Activated CD4-positive, alpha-beta T cell treated with anti-CD3 and anti-CD28 coated beads for 36 hours (primary cell): ENCODE measurements around the gene TICRR. TPM values are rescaled to one million over a fixed set of nuclear protein-coding genes. Genes with fewer than 3 reads are reported as not detected.

Source experiments
- ATAC-seq: fragments of 200-7000 bp; cut with Tn5 transposase; one replicate; pipeline ENCODE4 v1.10.0; 2021; ENCODE audit warnings: mild to moderate bottlenecking, moderate library complexity
- CTCF ChIA-PET: fragments of 350-600 bp; sonication (Branson Sonifier 250); formaldehyde crosslinking; loops from one replicate; lab custom pipeline; 2021; ENCODE audit warnings: antibody characterized with exemption; lab: Charles Lee
- POLR2A ChIA-PET: fragments of 350-600 bp; sonication (Branson Sonifier 250); formaldehyde crosslinking; loops from one replicate; lab custom pipeline; 2021; ENCODE audit warnings: antibody characterized with exemption, inconsistent platforms; lab: Charles Lee
- DNase-seq: peaks from one replicate; pipeline ENCODE4 v3.0.0-alpha.2; 2020
- H3K27ac Mint-ChIP-seq: one replicate; pipeline ENCODE4 v1.8.0; 2021; ENCODE audit warnings: mixed read lengths
- H3K27me3 Mint-ChIP-seq: one replicate; pipeline ENCODE4 v1.8.0; 2021; ENCODE audit warnings: mixed read lengths
- H3K36me3 Mint-ChIP-seq: one replicate; pipeline ENCODE4 v1.8.0; 2021; ENCODE audit warnings: low read depth, mixed read lengths
- H3K4me1 Mint-ChIP-seq: one replicate; pipeline ENCODE4 v1.8.0; 2021; ENCODE audit warnings: mixed read lengths
- H3K4me3 Mint-ChIP-seq: one replicate; pipeline ENCODE4 v1.8.0; 2021; ENCODE audit warnings: mild to moderate bottlenecking, moderate library complexity, mixed read lengths
- H3K9me3 Mint-ChIP-seq: one replicate; pipeline ENCODE4 v1.8.0; 2021; ENCODE audit warnings: low read depth, mixed read lengths
- intact Hi-C, 2 experiments: fragments of 100-400 bp; cut with DNase I in 1 of 2; cut with micrococcal nuclease in 1 of 2; formaldehyde crosslinking; loops; one replicate each; pipeline versions ENCODE4 v1.14.2 to v1.15.1; 2022 to 2024; cut with DNase I, micrococcal nuclease
- total RNA-seq, 2 experiments: library from RNA; stranded (reverse); gene quantifications; one replicate each; pipeline ENCODE4 v1.2.3, GENCODE V29; 2021

The TICRR gene
- total RNA-seq, 2 experiments from 2014 or later = 25.7 to 28.9 TPM

DNA sequence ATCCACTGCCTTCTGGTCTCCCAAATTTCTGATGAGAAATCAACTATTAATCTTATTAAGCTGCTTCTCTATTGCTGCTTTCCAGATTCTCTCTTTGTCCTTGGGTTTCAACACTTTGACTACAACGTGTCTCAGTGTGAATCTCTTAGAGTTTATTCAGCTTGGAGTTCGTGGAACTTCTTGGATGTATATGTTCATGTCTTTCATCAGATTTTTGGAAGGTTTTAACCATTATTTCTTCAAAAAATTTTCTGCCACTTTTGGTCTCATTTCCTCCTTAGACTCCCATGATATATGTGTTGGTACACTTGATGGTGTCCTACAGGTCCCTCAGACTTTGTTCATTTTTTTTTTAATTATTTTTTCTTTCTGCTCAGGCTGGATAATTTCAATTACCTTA lies 36.0 kb downstream of the TICRR start:
- no peak overlapping the region for H3K4me3 Mint-ChIP-seq
- H3K4me1 Mint-ChIP-seq = no peaks in the 10 kb centered on the region
- H3K36me3 Mint-ChIP-seq = peaks cover 82% of the 10 kb centered on the region
- intact Hi-C loops = no loop called here
- peaks cover 25% of the 10 kb centered on the region for H3K9me3 Mint-ChIP-seq
- POLR2A ChIA-PET = interaction anchor here (0.7 kb wide), 1 partner anchor 33 kb away, joined by 3 read pairs; no protein-coding TSS in a partner anchor
- no peak for DNase-seq
- ATAC-seq = no peak
- no peaks in the 10 kb centered on the region for H3K27me3 Mint-ChIP-seq
- CTCF ChIA-PET = interaction anchor here (1.2 to 1.3 kb wide), 3 partner anchors 39 to 252 kb away, joined by 3 to 5 read pairs (median 3); no protein-coding TSS in a partner anchor
- H3K27ac Mint-ChIP-seq = no peak overlapping the region

DNA sequence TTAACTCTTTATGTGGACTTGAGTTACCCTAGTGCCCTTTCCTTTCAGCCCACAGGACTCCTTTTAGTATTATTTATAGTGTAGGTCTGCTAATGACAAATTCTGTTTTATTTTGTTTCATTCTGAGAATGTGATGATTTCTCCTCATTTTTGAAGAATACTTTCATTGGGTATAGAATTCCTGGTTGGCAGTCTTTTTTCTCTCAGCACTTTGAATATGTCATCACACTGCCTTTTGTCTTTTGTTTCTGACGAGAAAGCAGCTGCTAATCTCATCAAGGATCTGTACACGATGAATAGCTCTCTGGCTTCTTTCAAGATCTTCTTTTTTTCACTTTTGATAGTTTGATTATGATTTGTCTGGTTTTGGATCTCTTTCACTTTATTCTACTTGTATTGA lies 37.8 kb downstream of the TICRR start:
- peaks cover 86% of the 10 kb centered on the region for H3K36me3 Mint-ChIP-seq
- intact Hi-C loops = no loop called here
- POLR2A ChIA-PET = no interaction called here
- no peak overlapping the region for H3K4me3 Mint-ChIP-seq
- H3K9me3 Mint-ChIP-seq = peaks cover 25% of the 10 kb centered on the region
- no peak for ATAC-seq
- no peak overlapping the region for H3K27ac Mint-ChIP-seq
- no peak for DNase-seq
- CTCF ChIA-PET = no interaction called here
- H3K27me3 Mint-ChIP-seq = no peaks in the 10 kb centered on the region
- no peaks in the 10 kb centered on the region for H3K4me1 Mint-ChIP-seq

DNA sequence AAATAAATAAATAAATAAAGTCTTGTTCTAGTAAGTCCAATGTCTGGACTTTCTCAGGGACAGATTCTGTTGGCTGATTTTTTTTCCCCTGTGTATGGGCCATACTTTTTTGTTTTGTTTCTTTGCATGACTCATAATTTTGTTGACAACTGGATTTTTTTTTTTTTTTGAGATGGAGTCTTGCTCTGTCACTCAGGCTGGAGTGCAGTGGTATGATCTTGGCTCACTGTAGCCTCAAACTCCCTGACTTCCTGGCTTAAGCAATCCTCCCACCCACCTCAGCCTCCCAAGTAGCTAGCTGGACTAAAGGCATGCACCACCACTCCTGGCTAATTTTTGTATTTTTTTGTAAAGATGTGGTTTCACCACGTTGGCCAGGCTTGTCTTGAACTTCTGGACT lies 38.9 kb downstream of the TICRR start:
- H3K4me3 Mint-ChIP-seq = no peak overlapping the region
- no peak for DNase-seq
- POLR2A ChIA-PET = no interaction called here
- no peaks in the 10 kb centered on the region for H3K27me3 Mint-ChIP-seq
- no peak for ATAC-seq
- CTCF ChIA-PET = no interaction called here
- no peak overlapping the region for H3K27ac Mint-ChIP-seq
- intact Hi-C loops = no loop called here
- H3K4me1 Mint-ChIP-seq = no peaks in the 10 kb centered on the region
- H3K36me3 Mint-ChIP-seq = peaks cover 85% of the 10 kb centered on the region
- H3K9me3 Mint-ChIP-seq = peaks cover 25% of the 10 kb centered on the region

DNA sequence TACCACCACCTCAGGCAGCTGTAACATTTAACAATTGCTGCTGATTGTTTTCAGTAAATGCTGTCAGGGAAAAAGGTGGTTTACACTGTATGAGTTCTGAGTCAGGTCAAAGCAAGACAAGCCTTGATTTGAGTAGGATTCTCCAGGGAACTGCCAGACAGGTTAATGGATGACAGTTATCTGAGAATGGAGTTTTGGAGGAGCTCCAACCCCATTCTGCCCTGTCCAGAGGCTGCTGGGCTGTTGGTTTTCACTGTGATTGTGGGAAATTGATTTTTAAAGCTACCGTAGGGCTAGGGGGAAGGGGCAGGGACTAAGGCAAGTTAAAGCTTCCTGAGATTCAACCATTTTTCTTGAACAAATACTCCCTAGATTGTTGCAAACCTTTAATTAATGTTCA lies 39.9 kb downstream of the TICRR start:
- H3K27ac Mint-ChIP-seq = no peak overlapping the region
- intact Hi-C loops = no loop called here
- POLR2A ChIA-PET = no interaction called here
- no peak for ATAC-seq
- DNase-seq = no peak
- no peaks in the 10 kb centered on the region for H3K27me3 Mint-ChIP-seq
- no peaks in the 10 kb centered on the region for H3K4me1 Mint-ChIP-seq
- CTCF ChIA-PET = no interaction called here
- H3K4me3 Mint-ChIP-seq = no peak overlapping the region
- peaks cover 25% of the 10 kb centered on the region for H3K9me3 Mint-ChIP-seq
- peaks cover 83% of the 10 kb centered on the region for H3K36me3 Mint-ChIP-seq

DNA sequence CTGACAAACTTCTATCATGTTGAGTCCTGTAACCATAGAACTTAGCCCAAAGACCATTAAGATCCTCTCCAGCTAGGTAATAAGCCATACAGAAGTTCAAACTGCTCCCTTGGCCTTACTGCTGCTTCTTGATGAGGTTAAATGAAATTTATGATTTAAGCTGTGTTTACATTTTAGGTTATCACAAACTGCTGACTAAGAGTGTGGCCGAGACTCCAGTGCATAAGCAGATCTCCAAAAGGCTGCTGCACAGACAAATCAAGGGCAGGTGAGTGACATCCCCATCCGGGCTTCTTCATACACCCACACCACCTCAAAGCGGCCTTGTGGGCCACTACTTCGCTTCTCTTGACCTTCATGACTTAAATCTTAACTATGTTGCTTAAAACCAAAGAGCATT lies 41.0 kb downstream of the TICRR start:
- peaks cover 79% of the 10 kb centered on the region for H3K36me3 Mint-ChIP-seq
- DNase-seq (no peak), ATAC-seq (no peak)
- ChIA-PET POLR2A (no interaction called here), CTCF (no interaction called here)
- no peak overlapping the region for H3K27ac Mint-ChIP-seq
- no peaks in the 10 kb centered on the region for H3K27me3 Mint-ChIP-seq
- peaks cover 21% of the 10 kb centered on the region for H3K9me3 Mint-ChIP-seq
- intact Hi-C loops = no loop called here
- H3K4me3 Mint-ChIP-seq = no peak overlapping the region
- H3K4me1 Mint-ChIP-seq = no peaks in the 10 kb centered on the region

DNA sequence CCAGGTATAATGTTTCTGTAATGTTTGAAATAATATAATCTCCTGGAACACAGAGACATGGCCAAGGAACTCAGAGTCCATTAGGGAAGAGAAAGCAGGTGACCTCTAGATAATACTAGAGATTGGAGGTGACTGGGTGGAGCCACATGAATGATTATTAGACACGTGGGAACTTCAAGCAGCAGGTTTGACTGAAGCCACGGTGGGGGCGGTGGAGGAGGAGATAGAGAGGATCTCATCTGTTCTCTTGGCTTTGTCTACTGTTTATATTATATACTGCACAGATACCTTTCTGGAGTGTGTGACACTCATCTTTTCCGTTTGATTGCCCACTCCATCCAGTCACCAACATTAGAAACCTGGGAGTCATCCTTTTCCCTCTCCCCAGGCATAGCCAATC lies 46.3 kb downstream of the TICRR start:
- no peaks in the 10 kb centered on the region for H3K9me3 Mint-ChIP-seq
- H3K4me1 Mint-ChIP-seq = no peaks in the 10 kb centered on the region
- H3K27me3 Mint-ChIP-seq = no peaks in the 10 kb centered on the region
- POLR2A ChIA-PET = no interaction called here
- peaks cover 76% of the 10 kb centered on the region for H3K36me3 Mint-ChIP-seq
- no peak overlapping the region for H3K27ac Mint-ChIP-seq
- CTCF ChIA-PET = no interaction called here
- no peak for ATAC-seq
- intact Hi-C loops = no loop called here
- no peak for DNase-seq
- no peak overlapping the region for H3K4me3 Mint-ChIP-seq

DNA sequence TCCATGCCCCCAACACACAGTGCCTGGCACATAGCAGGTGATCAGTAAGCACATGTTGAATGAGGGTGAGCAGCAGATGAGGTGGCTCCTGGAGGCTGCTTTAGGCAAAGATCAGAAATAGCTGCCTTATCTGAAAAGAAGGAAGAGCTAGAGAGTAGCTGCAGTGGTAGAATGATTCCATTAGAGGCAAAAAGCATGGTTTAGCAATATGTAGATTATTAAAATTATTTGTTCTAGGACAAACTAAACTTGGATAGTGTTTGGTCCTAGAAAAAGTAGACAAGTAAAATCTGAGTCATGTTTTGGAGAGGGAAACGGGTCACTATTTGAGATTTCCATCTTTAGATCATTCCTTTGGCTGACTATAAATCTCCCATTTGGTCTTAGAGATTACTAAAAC lies 47.9 kb downstream of the TICRR start:
- Mint-ChIP-seq H3K4me1 (no peaks in the 10 kb centered on the region), H3K9me3 (no peaks in the 10 kb centered on the region), H3K36me3 (peaks cover 80% of the 10 kb centered on the region), H3K27me3 (no peaks in the 10 kb centered on the region), H3K4me3 (no peak overlapping the region), H3K27ac (no peak overlapping the region)
- DNase-seq (no peak), ATAC-seq (no peak)
- CTCF ChIA-PET = interaction anchor here (1.1 kb wide), 1 partner anchor 36 kb away, joined by 3 read pairs; no protein-coding TSS in a partner anchor
- POLR2A ChIA-PET = interaction anchor here (0.7 kb wide), 1 partner anchor 14 kb away, joined by 3 read pairs; no protein-coding TSS in a partner anchor
- intact Hi-C loops = no loop called here

DNA sequence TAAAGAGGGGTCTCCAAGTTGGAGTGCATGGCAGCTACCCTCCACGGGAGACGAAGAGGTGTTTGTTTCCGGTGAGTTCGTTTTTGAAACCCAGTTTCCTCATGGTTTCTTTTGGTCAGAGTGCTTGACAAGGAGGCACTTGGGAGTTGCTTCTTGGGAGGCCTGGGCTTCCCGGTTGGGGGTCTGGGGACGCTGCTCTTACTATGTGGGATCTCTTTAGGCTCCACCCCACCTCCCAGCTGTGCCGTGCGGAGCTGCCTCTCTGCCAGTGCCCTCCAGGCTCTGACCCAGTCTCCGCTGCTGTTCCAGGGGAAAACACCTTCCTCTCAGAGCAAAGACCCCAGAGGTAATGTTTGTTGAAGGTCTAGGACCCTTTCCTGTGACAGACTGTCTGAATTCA lies 50.4 kb downstream of the TICRR start:
- ATAC-seq = no peak
- no peak for DNase-seq
- no peaks in the 10 kb centered on the region for H3K9me3 Mint-ChIP-seq
- H3K27me3 Mint-ChIP-seq = no peaks in the 10 kb centered on the region
- no peak overlapping the region for H3K27ac Mint-ChIP-seq
- POLR2A ChIA-PET = no interaction called here
- peaks cover 83% of the 10 kb centered on the region for H3K36me3 Mint-ChIP-seq
- H3K4me1 Mint-ChIP-seq = no peaks in the 10 kb centered on the region
- intact Hi-C loops = no loop called here
- CTCF ChIA-PET = no interaction called here
- no peak overlapping the region for H3K4me3 Mint-ChIP-seq

DNA sequence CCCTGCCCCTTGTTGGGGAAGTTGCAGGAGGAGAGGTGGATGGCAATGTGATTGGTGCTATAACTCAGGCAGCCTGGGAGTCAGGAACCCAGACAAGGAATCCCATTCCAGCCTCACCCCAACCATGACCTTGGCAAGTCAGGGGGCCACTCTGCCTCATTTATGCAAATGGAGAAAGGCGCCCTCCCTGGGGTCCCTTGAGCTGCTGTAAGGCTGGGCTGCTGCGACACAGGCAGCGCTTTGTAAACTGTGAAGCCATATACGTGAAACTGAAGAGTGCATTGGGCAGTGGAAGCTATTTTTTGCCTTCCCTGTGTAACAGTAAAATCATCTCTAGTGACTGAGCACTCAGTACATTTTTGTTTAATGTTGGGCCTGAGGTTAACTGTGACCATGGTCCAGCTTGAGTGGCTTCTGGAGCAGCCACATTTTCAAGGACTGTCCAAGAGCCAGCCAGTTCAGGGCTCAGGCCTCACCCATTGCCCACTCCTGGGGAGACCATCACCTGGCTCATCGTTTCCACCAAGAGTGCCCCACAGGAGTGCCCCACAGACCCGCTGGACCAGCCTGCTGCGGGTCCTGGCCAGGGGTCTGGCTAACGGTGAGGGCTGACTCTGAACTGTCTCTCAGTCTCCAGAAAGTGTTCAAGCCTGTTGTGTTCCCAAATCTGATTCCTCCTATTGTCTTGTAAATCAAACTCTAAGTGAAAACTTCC lies 52.1 kb downstream of the TICRR start:
- no peaks in the 10 kb centered on the region for H3K9me3 Mint-ChIP-seq
- DNase-seq = no peak
- CTCF ChIA-PET = no interaction called here
- no peaks in the 10 kb centered on the region for H3K27me3 Mint-ChIP-seq
- ATAC-seq = no peak
- POLR2A ChIA-PET = no interaction called here
- no peak overlapping the region for H3K27ac Mint-ChIP-seq
- H3K4me1 Mint-ChIP-seq = no peaks in the 10 kb centered on the region
- intact Hi-C loops = no loop called here
- H3K4me3 Mint-ChIP-seq = no peak overlapping the region
- peaks cover 77% of the 10 kb centered on the region for H3K36me3 Mint-ChIP-seq

DNA sequence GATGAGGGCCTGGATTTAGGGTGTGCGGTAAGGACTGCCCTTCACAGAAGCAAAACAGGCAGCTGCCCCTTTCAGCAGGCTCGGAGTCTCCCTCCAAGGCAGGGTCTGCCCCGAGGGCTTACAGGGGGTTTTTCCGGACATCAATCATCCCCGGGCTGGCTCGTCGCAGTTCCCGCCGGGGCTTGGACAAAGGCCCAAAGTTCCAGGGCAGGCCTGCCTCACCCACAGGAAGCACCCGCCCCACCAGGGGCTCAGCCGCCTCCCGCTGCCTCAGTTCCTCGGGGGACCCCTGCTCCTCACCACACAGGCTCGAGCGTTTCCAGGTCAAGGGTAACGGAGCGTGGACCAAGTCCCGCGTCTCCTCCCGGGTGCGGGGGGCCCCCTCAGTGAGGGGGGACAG lies 53.0 kb downstream of the TICRR start:
- Mint-ChIP-seq H3K27ac (no peak overlapping the region), H3K9me3 (no peaks in the 10 kb centered on the region), H3K4me1 (no peaks in the 10 kb centered on the region), H3K4me3 (no peak overlapping the region), H3K27me3 (no peaks in the 10 kb centered on the region), H3K36me3 (peaks cover 70% of the 10 kb centered on the region)
- CTCF ChIA-PET = interaction anchor here (0.6 kb wide), 1 partner anchor 43 kb away, joined by 4 read pairs; no protein-coding TSS in a partner anchor
- no peak for ATAC-seq
- POLR2A ChIA-PET = no interaction called here
- intact Hi-C loops = no loop called here
- no peak for DNase-seq

DNA sequence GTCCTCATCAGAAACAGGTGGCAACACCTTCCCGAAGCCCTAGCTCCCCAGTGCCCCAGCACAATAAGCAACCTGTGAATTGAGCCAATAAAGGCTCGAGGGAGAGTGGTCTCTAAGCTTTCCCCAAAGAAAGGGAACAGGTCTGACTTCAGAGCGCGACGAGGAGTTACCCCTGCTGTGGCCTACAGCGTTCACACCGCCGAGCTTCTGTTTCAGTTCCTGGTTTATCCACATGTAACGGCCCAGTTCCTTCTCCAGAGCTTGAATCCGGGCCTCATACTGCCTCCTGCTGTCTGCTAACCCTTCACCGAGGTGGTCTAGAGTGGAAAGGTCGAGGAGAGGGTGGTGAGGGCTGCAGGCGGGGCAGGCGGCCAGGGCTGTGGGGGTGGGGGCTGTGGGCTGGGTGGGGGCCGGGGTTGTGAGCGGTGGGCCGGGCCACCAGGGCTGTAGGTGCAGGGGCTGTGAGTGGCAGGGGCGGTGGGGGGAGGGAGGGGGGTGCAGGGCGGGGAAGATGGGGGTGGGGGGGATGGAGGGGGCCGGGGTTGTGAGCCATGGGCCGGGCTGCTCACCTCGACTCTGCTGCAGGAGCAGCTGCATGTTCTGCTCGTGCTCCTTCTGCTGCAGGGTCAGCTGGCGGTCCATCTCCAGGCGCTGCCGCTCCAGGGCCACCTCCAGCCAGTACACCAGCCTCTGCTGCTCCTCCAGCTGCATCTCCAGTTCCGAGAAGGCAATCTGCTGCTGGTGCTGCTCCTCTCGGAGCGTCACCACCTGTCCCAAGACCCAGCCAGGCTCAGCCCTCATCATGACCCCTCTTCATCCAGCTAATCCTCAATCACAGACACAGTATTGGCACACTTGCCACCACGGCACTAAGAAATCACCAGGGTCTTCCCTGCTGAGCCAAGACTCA lies 53.8 kb downstream of the TICRR start:
- ATAC-seq (no peak), DNase-seq (no peak)
- H3K27me3 Mint-ChIP-seq = no peaks in the 10 kb centered on the region
- no peak overlapping the region for H3K4me3 Mint-ChIP-seq
- peaks cover 63% of the 10 kb centered on the region for H3K36me3 Mint-ChIP-seq
- no peaks in the 10 kb centered on the region for H3K4me1 Mint-ChIP-seq
- H3K27ac Mint-ChIP-seq = no peak overlapping the region
- CTCF ChIA-PET = interaction anchor here (0.6 kb wide), 1 partner anchor 42 kb away, joined by 4 read pairs; no protein-coding TSS in a partner anchor
- intact Hi-C loops = no loop called here
- POLR2A ChIA-PET = no interaction called here
- no peaks in the 10 kb centered on the region for H3K9me3 Mint-ChIP-seq
